A673 (cell line): ENCODE data around the gene AGAP1.

Experiments
- CTCF ChIP-seq: fragments of 300-800, 200-600 bp; sonication (generic); conservative IDR thresholded peaks from 2 replicates; pipeline ENCODE4 v1.5.1; 2017; ENCODE audit warnings: low read depth, mild to moderate bottlenecking, antibody characterized with exemption, low read length, moderate library complexity, mixed read lengths
- EZH2 ChIP-seq: fragments of 200-600 bp; sonication (generic); IDR thresholded peaks from 2 replicates; pipeline ENCODE4 v1.6.1; 2017; ENCODE audit warnings: borderline replicate concordance, low read depth, mild to moderate bottlenecking, mixed read lengths, antibody characterized with exemption, low read length; ENCODE audit not compliant: poor library complexity, severe bottlenecking

GRCh38 chr2:236103981-236104380 lies 610.1 kb downstream of the AGAP1 start:
- no peak for TF ChIP-seq CTCF
- no peak for TF ChIP-seq EZH2
